H1 (cell line): ENCODE results near the gene TMA7B. TPM values are rescaled to one million over a fixed set of nuclear protein-coding genes. Genes with fewer than 3 reads are reported as not detected.

ENCODE experiments used
- BACH1 ChIP-seq: IDR thresholded peaks from 2 replicates; pipeline ENCODE4 v1.6.1; 2012; ENCODE audit warnings: low read length, improper control_type of control experiment
- CHD7 ChIP-seq: fragments of 300-600 bp; sonication (generic); IDR thresholded peaks from 2 replicates; pipeline ENCODE4 v1.7.1; 2012; ENCODE audit warnings: low read length, moderate library complexity, mild to moderate bottlenecking, inconsistent platforms; ENCODE audit not compliant: insufficient replicate concordance
- KDM5A ChIP-seq: fragments of 200-600 bp; IDR thresholded peaks from 2 replicates; pipeline ENCODE4 v1.7.1; 2012; ENCODE audit warnings: mild to moderate bottlenecking, low read length, inconsistent platforms, mixed read lengths
- polyA plus RNA-seq, 7 experiments: library from polyadenylated mRNA; depleted of rRNA in 3 of 7; stranded (reverse) in 5 of 7; unstranded in 2 of 7; fragments of >200 nt in 5 of 7; fragments of 200-250 nt in 2 of 7; gene quantifications; 1 replicate in 5 of 7; 2 replicates in 1 of 7; 4 replicates in 1 of 7; pipeline versions ENCODE4 v1.2.1 to v1.2.3, GENCODE V29; 2011 to 2013; ENCODE audit warnings: missing spikeins in 2 of 7, mixed read lengths in 2 of 7
- total RNA-seq: library from RNA; stranded (reverse); fragmentation: NEBNext Ultra II Directional; extraction: Animal tissue kit (Norgen Biotek cat#: 25700); gene quantifications from 2 replicates; pipeline ENCODE4 v1.2.1, GENCODE V29; 2021

The TMA7B gene
- total and polyA plus RNA-seq, 2 of the 8 experiments (the other 6 are each of a cell fraction or from before 2014, with no cell fraction given), result not detected

GRCh38 chr22:39938509-39939111, 21.6 kb upstream of the TMA7B start (continued):
- TF ChIP-seq CHD7 (no peak), BACH1 (no peak), KDM5A (no peak)
